ENCODE measurements around the gene PSMD3.

DNA sequence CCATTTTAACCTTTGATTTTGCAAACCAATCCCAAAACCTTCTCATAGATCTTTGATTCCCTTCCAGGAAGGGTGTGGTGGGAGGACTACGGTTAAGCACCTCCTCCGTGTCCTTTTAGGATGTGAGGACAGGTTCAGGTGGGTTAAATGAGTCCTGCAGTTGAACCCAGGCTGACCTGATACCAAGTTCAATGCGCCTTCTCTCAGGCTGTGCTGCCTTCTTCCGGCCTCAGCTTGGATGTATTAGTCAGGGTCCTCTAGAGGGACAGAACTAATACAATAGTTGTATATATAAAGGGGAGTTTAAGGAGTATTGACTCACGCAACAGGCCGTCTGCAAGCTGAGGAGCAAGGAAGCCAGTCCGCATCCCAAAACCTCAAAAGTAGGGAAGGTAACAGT lies 24.1 kb downstream of the PSMD3 start:
- TF ChIP-seq, protein P1, sequence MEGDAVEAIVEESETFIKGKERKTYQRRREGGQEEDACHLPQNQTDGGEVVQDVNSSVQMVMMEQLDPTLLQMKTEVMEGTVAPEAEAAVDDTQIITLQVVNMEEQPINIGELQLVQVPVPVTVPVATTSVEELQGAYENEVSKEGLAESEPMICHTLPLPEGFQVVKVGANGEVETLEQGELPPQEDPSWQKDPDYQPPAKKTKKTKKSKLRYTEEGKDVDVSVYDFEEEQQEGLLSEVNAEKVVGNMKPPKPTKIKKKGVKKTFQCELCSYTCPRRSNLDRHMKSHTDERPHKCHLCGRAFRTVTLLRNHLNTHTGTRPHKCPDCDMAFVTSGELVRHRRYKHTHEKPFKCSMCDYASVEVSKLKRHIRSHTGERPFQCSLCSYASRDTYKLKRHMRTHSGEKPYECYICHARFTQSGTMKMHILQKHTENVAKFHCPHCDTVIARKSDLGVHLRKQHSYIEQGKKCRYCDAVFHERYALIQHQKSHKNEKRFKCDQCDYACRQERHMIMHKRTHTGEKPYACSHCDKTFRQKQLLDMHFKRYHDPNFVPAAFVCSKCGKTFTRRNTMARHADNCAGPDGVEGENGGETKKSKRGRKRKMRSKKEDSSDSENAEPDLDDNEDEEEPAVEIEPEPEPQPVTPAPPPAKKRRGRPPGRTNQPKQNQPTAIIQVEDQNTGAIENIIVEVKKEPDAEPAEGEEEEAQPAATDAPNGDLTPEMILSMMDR (IDR thresholded peaks at IDR 0.05; ENCODE audit: low read depth, low read length) = no peak
- no peak for TF ChIP-seq EZH2phosphoT487 (IDR thresholded peaks at IDR 0.05; ENCODE audit: low read depth)
